ENCODE results near the gene FNDC4.

DNA sequence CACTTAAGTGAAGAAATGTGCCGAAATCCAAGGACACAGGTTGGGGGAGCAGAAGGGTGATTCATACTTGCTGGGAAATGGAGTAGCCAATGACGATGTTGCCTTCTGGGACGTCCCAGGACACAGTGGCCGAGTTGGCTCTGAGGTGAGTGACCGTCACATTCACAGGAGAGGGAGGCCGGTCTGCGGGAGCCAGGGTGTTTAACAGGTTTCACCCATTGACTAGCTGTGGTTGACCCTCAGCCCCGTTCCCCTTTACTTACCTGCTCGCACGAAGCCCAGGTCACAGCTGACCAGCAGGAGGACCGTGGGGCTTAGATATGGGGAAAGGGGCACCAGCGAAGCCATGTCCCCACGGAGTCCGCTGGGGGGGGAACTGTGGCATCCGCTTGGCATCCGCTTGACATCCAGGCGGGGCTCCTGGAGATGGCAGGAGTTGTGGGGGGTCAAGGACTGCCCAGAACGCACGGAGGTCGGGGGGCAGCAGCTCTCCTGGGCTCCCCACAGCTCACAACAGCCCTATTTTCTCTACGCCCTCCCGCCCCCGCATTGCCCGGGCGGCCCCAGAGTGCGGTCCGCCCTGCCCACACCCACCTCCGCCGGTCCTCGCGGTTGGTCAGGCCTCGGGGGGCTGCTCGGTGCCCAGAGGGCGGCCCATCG is 586 bp downstream of the FNDC4 start:
- TF ChIP-seq CTCF (IDR thresholded peaks at IDR 0.05) (no peak), POLR2A (IDR thresholded peaks at IDR 0.05) (peak; percentile 48 to 81 (median 77))
